GM06990 (cell line): ENCODE measurements around the gene UBE2S.
"Not testable (repeated sequence)": the region's sequence is repeated elsewhere in the genome, so short reads cannot be mapped to it uniquely, and the experiment has no call there.

Experiments
- DNase-seq: peaks from one replicate; pipeline ENCODE4 v3.0.0-alpha.2; 2011; ENCODE audit not compliant: insufficient read length; ENCODE audit errors: extremely low read depth
- H3K27me3 ChIP-seq: replicated peaks from 2 replicates; pipeline ENCODE4 v1.6.0; 2011; ENCODE audit warnings: low read length; ENCODE audit not compliant: control insufficient read depth, insufficient read depth
- H3K36me3 ChIP-seq: 2 replicates; pipeline ENCODE4 v1.5.1; 2011; ENCODE audit warnings: low read length; ENCODE audit not compliant: control insufficient read depth, insufficient read depth
- H3K4me3 ChIP-seq: replicated peaks from 2 replicates; pipeline ENCODE4 v1.5.1; 2011; ENCODE audit warnings: low read depth, mild to moderate bottlenecking, control low read depth, low read length
- TF ChIP-seq, protein P1 (sequence below): IDR thresholded peaks from 2 replicates; pipeline ENCODE4 v1.5.1; 2011; ENCODE audit warnings: low read length, control low read depth, mild to moderate bottlenecking, inconsistent platforms; ENCODE audit not compliant: insufficient read depth, poor library complexity, severe bottlenecking

The UBE2S gene

DNA sequence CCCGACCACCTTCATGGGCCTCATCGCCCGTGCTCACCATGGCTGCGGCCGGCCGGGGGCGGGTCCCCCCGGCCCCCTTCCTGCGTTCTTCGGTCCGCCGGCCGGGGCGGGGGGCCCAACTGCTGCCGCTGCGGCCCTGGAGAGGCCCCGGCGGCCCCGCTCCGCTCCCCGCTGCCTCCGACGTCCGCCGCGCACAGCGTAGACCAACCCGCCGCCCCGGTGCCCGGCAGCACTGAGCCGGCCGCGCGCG, at the start of gene UBE2S:
TSS of gene UBE2S (minus strand) at position 239 of the 250 bp plus-strand sequence. CDS start at position 40, 199 bp downstream.
- H3K27me3 ChIP-seq, DNase-seq: not testable (repeated sequence)
- peaks cover 21% of the 10 kb centered on the region for H3K36me3 ChIP-seq
- H3K4me3 ChIP-seq, result peak within 1 kb of the TSS; percentile 70

DNA sequence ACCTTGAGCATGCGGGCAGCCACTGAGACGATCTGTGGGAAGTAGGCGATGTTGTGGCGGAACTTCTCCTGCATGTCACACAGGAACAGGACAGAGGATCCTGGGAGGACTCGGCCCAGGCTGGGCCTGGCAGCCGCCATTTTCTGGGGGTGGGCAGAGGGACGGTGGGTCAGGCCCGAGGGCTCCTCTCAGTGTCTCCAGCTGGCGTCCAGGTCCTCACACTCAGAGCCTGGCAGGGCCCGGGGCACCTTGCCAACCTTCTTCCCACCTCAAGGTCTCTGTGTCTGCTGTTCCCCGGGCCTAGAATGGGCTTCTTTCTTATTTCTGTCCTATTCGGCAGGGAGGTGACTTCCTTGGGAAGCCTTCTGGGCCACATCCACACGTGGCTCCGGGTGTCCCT, 48.8 kb upstream of the UBE2S start:
- TF ChIP-seq, protein P1, sequence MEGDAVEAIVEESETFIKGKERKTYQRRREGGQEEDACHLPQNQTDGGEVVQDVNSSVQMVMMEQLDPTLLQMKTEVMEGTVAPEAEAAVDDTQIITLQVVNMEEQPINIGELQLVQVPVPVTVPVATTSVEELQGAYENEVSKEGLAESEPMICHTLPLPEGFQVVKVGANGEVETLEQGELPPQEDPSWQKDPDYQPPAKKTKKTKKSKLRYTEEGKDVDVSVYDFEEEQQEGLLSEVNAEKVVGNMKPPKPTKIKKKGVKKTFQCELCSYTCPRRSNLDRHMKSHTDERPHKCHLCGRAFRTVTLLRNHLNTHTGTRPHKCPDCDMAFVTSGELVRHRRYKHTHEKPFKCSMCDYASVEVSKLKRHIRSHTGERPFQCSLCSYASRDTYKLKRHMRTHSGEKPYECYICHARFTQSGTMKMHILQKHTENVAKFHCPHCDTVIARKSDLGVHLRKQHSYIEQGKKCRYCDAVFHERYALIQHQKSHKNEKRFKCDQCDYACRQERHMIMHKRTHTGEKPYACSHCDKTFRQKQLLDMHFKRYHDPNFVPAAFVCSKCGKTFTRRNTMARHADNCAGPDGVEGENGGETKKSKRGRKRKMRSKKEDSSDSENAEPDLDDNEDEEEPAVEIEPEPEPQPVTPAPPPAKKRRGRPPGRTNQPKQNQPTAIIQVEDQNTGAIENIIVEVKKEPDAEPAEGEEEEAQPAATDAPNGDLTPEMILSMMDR, result no peak
- no peak overlapping the region for H3K4me3 ChIP-seq
- DNase-seq, result no peak
- H3K36me3 ChIP-seq, result peaks cover 5% of the 10 kb centered on the region
- H3K27me3 ChIP-seq, result no peaks in the 10 kb centered on the region; the same call in 1 of the 2 replicates

DNA sequence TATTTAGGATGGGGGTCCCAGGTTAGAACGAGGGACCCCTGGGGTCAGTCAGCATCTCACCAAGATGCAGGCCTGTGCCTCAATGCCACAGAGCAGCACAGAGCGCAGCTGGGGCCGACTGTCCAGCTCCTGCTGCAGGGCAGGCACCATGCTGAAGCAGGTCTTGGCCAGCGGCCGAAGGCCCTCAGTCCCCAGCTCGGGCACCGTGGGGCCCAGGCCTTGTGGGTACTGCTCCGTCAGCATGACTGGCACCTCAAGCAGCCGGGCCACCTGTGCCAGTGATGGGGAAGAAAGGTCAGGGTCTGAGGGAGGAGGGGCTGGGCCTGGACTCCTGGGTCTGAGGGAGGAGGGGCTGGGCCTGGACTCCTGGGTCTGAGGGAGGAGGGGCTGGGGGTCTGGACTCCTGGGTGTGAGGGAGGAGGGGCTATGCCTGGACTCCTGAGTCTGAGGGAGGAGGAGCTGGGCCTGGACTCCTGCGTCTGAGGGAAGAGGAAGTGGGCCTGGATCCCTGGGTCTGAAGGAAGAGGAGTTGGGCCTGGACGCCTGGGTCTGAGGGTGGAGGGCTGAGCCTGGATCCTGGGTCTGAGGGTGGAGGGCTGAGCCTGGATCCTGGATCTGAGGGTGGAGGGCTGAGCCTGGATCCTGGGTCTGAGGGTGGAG, 48.1 kb upstream of the UBE2S start:
- H3K4me3 ChIP-seq, result no peak overlapping the region
- DNase-seq, result no peak
- TF ChIP-seq, protein P1, result no peak
- no peaks in the 10 kb centered on the region; the same call in 1 of the 2 replicates for H3K27me3 ChIP-seq
- peaks cover 5% of the 10 kb centered on the region for H3K36me3 ChIP-seq

DNA sequence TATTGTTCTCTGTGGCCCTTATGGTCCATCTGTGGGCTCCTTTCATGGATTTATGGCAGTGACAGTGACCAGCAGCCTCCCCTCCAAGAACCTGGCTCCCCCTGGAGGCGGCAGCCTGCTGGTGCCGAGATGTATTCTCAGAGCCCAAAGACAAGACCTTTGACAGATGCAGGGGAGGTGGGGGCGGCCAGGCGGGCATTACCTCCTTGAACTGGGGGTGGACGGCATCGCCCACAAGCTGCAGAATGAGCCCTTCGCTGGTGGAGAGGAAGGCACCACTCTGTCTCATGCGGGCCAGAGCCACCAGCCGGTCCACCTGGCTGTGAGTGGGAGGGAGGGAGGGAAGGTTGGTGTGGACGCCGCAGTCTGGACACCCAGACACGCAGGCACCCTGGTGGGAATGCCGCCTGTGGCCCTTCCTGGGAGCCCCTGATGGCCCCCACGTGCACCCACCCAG, 47.2 kb upstream of the UBE2S start:
- Histone ChIP-seq H3K36me3 (peaks cover 5% of the 10 kb centered on the region), H3K27me3 (no peaks in the 10 kb centered on the region; the same call in 1 of the 2 replicates), H3K4me3 (no peak overlapping the region)
- no peak for DNase-seq
- TF ChIP-seq, protein P1, result peak; percentile 75

DNA sequence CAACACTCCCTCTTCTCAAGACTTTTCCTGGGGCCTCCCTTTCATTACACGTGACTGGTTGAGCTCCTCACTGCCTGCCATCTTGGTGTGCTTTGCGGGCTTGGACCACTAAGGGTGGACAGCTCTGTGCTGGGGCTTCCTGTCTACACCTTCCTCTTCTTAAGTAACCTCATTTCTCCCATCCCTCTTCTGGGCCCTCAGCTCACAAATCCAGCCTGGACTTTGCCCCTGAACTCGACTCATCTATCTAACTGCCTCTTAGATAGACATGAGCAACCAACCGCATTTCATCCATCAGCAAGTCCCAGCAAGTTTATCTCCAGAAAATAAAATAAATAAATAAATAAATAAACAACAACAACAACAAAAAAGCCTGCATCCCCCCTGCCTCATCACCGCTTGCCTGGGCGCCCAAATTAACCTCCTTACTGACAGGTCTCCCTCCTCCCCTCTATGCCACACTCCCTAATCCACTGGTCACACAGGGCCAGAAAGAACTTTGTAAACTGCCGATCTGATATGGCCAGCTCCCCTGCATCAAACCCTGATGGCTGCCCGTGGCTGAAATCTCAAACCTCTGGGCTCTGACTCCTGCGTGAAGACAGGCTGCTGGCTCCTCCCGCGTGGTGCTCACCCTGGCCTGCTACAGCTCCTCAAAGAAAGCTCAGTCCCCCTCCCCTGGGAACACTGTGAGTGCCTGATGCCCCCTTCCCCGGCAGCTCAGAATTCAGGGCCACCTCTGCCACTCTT, 46.1 kb upstream of the UBE2S start:
- Histone ChIP-seq H3K36me3 (peaks cover 5% of the 10 kb centered on the region), H3K27me3 (no peaks in the 10 kb centered on the region; the same call in 1 of the 2 replicates), H3K4me3 (no peak overlapping the region)
- TF ChIP-seq, protein P1, result no peak
- no peak for DNase-seq

DNA sequence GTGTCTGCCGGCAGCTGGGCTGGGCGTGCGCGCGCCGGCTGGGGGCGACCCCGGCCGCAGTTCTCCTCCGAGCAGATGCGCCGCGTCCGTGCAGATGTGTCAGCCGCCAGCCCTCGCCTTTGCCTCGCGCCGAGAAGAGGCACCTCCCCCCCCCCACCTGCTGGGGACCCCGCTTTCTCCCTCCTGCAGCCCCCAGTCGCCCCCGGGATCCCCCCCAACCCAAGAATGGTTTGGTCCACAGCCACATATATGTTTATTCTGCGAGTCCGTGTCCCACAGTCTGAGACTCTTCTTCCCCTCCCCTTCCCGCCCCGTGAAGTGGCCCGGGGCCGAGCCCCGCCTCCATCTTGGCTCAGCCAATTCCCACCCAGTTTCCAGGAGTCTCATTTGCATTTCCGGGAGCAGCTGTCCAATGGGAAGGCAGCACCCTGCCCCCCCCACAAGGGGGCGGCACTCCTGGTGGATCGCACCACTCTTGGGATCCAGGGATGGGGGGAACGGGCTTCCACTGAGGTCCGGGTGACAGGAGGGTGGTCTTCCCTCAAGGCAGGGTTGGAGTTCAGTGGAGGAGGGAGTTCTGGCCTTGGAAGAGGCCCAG, 45.3 kb upstream of the UBE2S start:
- peak; percentile 58 for DNase-seq
- Histone ChIP-seq H3K27me3 (no peaks in the 10 kb centered on the region; the same call in 1 of the 2 replicates), H3K4me3 (no peak overlapping the region), H3K36me3 (peaks cover 5% of the 10 kb centered on the region)
- TF ChIP-seq, protein P1, result no peak
